Measurements from ENCODE around the gene CRKL.

Gene CRKL

GRCh38 chr22:20982563-20982882 lies 65.3 kb downstream of the CRKL start:
- no peak for DNase-seq (ENCODE audit: low read depth in 2 of 2)

GRCh38 chr22:20983081-20983771 lies 66.0 kb downstream of the CRKL start:
- DNase-seq (ENCODE audit: low read depth in 2 of 2) = no peak

- DNase-seq (ENCODE audit: low read depth in 2 of 2) = no peak
These were observed 68.5 kb downstream of the CRKL start for GRCh38 chr22:20985720-20986119.

- DNase-seq (ENCODE audit: low read depth in 2 of 2) = no peak
These were observed 69.2 kb downstream of the CRKL start for GRCh38 chr22:20986365-20986764.

- no peak for DNase-seq (ENCODE audit: low read depth in 2 of 2)
These were observed 70.2 kb downstream of the CRKL start for GRCh38 chr22:20987375-20987774.

- DNase-seq (ENCODE audit: low read depth in 2 of 2) = no peak
These were observed 71.5 kb downstream of the CRKL start for GRCh38 chr22:20988573-20989322.

GRCh38 chr22:20989323-20990138 lies 72.3 kb downstream of the CRKL start:
- DNase-seq (ENCODE audit: low read depth in 2 of 2) = no peak

- DNase-seq (ENCODE audit: low read depth in 2 of 2) = no peak
These were observed 73.3 kb downstream of the CRKL start for GRCh38 chr22:20990184-20991180.

GRCh38 chr22:20991252-20992055 lies 74.2 kb downstream of the CRKL start:
- DNase-seq (ENCODE audit: low read depth in 2 of 2) = no peak

- DNase-seq (ENCODE audit: low read depth in 2 of 2) = no peak
These were observed 74.8 kb downstream of the CRKL start for GRCh38 chr22:20992056-20992442.

GRCh38 chr22:20992456-20993303 lies 75.5 kb downstream of the CRKL start:
- no peak for DNase-seq (ENCODE audit: low read depth in 2 of 2)

- no peak for DNase-seq (ENCODE audit: low read depth in 2 of 2)
These were observed 76.3 kb downstream of the CRKL start for GRCh38 chr22:20993304-20994127.

GRCh38 chr22:20994128-20994901 lies 77.1 kb downstream of the CRKL start:
- no peak for DNase-seq (ENCODE audit: low read depth in 2 of 2)

- no peak for DNase-seq (ENCODE audit: low read depth in 2 of 2)
These were observed 77.7 kb downstream of the CRKL start for GRCh38 chr22:20994902-20995241.

- no peak for DNase-seq (ENCODE audit: low read depth in 2 of 2)
These were observed 78.3 kb downstream of the CRKL start for GRCh38 chr22:20995329-20996030.

GRCh38 chr22:20996031-20996410 lies 78.8 kb downstream of the CRKL start:
- DNase-seq (ENCODE audit: low read depth in 2 of 2) = no peak

Data from stimulated activated CD8-positive, alpha-beta memory T cell treated with anti-CD3 and anti-CD28 coated beads, Interleukin-7, amount 100 ng/mL, for 1 hour (primary cell).